HUES64 (cell line): ENCODE results near the gene FLG2.
"Not testable (repeated sequence)": the region's sequence is repeated elsewhere in the genome, so short reads cannot be mapped to it uniquely, and the experiment has no call there.

Source experiments
- H3K27ac ChIP-seq: 2 replicates; pipeline ENCODE4 v1.7.0; 2013; ENCODE audit warnings: low read depth, low read length, inconsistent platforms
- H3K27me3 ChIP-seq: 2 replicates; pipeline ENCODE4 v1.6.1; 2013; ENCODE audit warnings: mild to moderate bottlenecking, low read length; ENCODE audit not compliant: insufficient read depth
- H3K36me3 ChIP-seq: 2 replicates; pipeline ENCODE4 v1.6.1; 2013; ENCODE audit warnings: mild to moderate bottlenecking, low read length; ENCODE audit not compliant: insufficient read depth
- H3K4me1 ChIP-seq: 2 replicates; pipeline ENCODE4 v1.6.1; 2013; ENCODE audit warnings: mild to moderate bottlenecking, low read length, moderate library complexity; ENCODE audit not compliant: insufficient read depth
- H3K4me3 ChIP-seq: 2 replicates; pipeline ENCODE4 v1.5.1; 2013; ENCODE audit warnings: mild to moderate bottlenecking, low read length, moderate library complexity
- H3K9ac ChIP-seq: 2 replicates; pipeline ENCODE4 v1.6.1; 2013; ENCODE audit warnings: mild to moderate bottlenecking, low read depth, low read length
- H3K9me3 ChIP-seq: 2 replicates; pipeline ENCODE4 v1.6.1; 2013; ENCODE audit warnings: low read depth, low read length; ENCODE audit not compliant: insufficient read depth
- WGBS: fragments of 150-250, 120-280 bp; methylation state at CpG from one replicate; pipeline ENCODE4 v1.1.7; 2013; ENCODE audit warnings: missing lambda C conversion rate; 5-methylcytosine and 5-hydroxymethylcytosine counted together

The FLG2 gene

DNA sequence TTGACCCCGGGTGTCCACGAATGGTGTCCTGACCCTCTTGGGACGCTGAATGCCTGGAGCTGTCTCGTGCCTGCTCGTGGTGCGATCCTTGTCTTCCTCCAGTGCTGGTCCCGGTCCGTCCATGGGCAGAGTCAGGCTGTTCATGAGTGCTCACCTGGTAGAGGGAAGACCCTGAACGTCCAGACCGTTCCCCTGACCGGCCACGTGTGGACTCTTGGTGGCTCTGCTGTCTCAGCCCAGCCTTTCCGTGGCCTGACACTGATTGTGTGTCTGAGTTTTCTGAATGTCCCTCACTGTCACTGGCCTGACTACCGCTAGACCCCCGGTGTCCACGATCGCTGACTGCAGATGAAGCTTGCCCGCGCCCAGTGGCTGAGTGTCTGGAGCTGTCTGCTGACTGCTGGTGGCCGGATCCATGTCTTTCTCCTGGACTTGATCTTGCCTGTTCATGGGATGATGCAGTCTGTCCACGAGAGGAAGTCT is 46.4 kb downstream of the FLG2 start:
- Histone ChIP-seq H3K27ac (no peak overlapping the region), H3K9me3 (peaks cover 95% of the 10 kb centered on the region), H3K27me3 (no peaks in the 10 kb centered on the region), H3K36me3 (no peaks in the 10 kb centered on the region), H3K4me1 (no peaks in the 10 kb centered on the region), H3K9ac (no peak overlapping the region), H3K4me3 (no peak overlapping the region)
- 90% methylated on average over 21 of the region's 21 CpGs for WGBS

DNA sequence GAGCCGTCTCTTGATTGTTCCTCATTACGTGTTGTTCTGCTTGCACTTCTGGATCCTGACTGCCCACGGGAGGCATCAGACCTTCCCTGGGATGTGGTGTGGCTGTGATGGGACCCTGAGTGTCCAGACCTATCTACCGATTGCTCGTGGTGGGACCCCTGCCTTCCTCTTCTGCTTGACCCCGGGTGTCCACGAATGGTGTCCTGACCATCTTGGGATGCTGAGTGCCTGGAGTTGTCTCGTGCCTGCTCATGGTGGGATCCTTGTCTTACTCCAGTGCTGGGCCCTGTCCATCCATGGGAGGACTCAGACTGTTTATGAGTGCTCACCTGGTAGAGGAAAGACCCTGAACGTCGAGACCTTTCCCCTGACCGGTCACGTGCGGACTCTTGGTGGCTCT is 47.6 kb downstream of the FLG2 start:
- WGBS: 90% methylated on average over 13 of the region's 13 CpGs
- not testable (repeated sequence) for H3K27me3 ChIP-seq, H3K9ac ChIP-seq, H3K27ac ChIP-seq, H3K4me1 ChIP-seq, H3K4me3 ChIP-seq, H3K36me3 ChIP-seq
- peaks cover 92% of the 10 kb centered on the region for H3K9me3 ChIP-seq

DNA sequence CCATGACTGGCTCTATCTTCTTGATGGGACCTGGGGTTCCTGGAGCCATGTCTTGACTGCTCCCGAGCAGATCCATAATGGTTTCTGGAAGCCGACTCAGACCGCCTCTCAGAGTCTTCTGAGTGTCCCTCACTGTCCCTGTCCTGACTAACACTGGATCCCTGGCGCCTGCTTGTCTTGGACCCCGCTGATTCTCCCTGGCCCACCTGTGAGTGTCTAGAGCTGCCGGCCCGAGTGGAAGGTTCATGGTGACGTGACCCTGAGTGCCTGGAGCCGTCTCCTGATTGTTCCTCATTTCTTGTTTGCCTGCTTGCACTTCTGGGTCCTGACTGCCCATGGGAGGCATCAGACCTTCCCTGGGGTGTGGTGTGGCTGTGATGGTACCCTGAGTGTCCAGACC is 49.9 kb downstream of the FLG2 start:
- no peak overlapping the region for H3K27ac ChIP-seq
- no peaks in the 10 kb centered on the region for H3K27me3 ChIP-seq
- peaks cover 73% of the 10 kb centered on the region for H3K9me3 ChIP-seq
- no peak overlapping the region for H3K4me3 ChIP-seq
- no peaks in the 10 kb centered on the region for H3K36me3 ChIP-seq
- WGBS: 86% methylated on average over 9 of the region's 9 CpGs
- H3K4me1 ChIP-seq: no peaks in the 10 kb centered on the region
- H3K9ac ChIP-seq: no peak overlapping the region

DNA sequence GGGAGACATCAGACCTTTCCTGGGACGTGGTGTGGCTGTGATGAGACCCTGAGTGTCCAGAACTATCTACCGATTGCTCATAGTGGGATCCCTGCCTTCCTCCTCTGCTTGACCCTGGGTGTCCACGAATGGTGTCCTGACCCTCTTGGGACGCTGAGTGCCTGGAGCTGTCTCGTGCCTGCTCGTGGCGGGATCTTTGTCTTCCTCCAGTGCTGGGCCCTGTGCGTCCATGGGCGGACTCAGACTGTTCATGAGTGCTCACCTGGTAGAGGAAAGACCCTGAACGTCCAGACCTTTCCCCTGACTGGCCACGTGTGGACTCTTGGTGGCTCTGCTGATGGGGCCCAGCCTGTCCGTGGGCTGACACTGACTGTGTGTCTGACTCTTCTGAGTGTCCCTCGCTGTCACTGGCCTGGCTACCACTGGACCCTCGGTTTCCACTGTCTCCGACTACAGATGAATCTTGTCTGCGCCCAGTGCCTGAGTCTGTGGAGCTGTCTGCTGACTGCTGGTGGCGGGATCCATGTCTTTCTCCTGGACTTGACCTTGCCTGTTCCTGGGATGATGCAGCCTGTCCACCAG is 50.4 kb downstream of the FLG2 start:
- not testable (repeated sequence) for H3K27ac ChIP-seq, H3K27me3 ChIP-seq, H3K4me3 ChIP-seq, H3K9ac ChIP-seq, H3K36me3 ChIP-seq, H3K4me1 ChIP-seq
- 84% methylated on average over 17 of the region's 17 CpGs for WGBS
- H3K9me3 ChIP-seq: peaks cover 71% of the 10 kb centered on the region

DNA sequence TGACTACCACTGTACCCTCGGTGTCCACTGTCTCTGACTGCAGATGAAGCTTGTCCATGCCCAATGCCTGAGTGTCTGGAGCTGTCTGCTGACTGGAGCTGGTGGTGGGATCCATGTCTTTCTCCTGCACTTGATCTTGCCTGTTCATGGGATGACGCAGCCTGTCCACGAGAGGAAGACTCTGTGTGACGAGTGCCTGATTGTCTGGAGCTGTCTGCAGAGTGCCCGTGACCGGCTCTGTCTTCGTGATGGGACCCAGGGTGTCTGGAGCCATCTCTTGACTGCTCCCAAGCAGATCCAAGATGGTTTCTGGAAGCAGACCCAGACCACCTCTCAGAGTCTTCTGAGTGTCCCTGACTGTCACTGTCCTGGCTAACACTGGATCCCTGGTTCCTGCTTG is 51.0 kb downstream of the FLG2 start:
- not testable (repeated sequence) for H3K36me3 ChIP-seq, H3K27me3 ChIP-seq, H3K27ac ChIP-seq, H3K4me1 ChIP-seq, H3K9ac ChIP-seq, H3K4me3 ChIP-seq
- 78% methylated on average over 7 of the region's 7 CpGs for WGBS
- H3K9me3 ChIP-seq: peaks cover 65% of the 10 kb centered on the region

DNA sequence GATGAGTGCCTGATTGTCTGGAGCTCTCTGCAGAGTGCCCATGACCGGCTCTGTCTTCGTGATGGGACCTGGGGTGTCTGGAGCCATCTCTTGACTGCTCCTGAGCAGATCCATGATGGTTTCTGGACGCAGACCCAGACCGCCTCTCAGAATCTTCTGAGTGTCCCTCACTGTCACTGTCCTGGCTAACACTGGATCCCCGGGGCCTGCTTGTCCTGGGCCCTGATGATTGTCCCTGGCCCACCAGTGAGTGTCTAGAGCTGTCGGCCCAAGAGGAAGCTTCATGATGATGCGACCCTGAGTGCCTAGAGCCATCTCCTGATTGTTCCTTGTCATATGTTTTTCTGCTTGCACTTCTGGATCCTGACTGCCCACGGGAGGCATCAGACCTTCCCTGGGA is 51.8 kb downstream of the FLG2 start:
- peaks cover 61% of the 10 kb centered on the region for H3K9me3 ChIP-seq

DNA sequence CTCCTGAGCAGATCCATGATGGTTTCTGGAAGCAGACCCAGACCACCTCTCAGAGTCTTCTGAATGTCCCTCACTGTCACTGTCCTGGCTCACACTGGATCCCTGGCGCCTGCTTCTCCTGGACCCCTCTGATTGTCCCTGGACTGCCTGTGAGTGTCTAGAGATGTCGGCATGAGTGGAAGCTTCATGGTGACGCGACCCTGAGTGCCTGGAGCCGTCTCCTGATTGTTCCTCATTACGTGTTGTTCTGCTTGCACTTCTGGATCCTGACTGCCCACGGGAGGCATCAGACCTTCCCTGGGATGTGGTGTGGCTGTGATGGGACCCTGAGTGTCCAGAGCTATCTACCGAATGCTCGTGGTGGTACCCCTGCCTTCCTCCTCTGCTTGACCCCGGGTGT is 53.7 kb downstream of the FLG2 start:
- H3K27me3 ChIP-seq, H3K36me3 ChIP-seq, H3K9ac ChIP-seq, H3K27ac ChIP-seq, H3K4me3 ChIP-seq, H3K4me1 ChIP-seq: not testable (repeated sequence)
- H3K9me3 ChIP-seq: peaks cover 62% of the 10 kb centered on the region
- 79% methylated on average over 8 of the region's 10 CpGs for WGBS

More for the DNA sequence above, 51.8 kb downstream of the FLG2 start:
- H3K9ac ChIP-seq, H3K27ac ChIP-seq, H3K27me3 ChIP-seq, H3K4me3 ChIP-seq, H3K36me3 ChIP-seq, H3K4me1 ChIP-seq: not testable (repeated sequence)
- 85% methylated on average over 8 of the region's 8 CpGs for WGBS

DNA sequence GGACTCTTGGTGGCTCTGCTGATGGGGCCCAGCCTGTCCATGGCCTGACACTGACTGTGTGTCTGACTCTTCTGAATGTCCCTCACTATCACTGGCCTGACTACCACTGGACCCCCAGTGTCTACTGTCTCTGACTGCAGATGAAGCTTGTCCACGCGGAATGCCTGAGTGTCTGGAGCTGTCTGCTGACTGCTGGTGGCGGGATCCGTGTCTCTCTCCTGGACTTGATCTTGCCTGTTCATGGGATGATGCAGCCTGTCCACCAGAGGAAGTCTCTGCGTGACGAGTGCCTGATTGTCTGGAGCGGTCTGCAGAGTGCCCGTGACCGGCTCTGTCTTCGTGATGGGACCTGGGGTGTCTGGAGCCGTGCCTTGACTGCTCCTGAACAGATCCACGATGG is 55.0 kb downstream of the FLG2 start:
- not testable (repeated sequence) for H3K9ac ChIP-seq, H3K36me3 ChIP-seq, H3K4me1 ChIP-seq, H3K27ac ChIP-seq, H3K27me3 ChIP-seq, H3K4me3 ChIP-seq
- WGBS: 92% methylated on average over 12 of the region's 12 CpGs
- peaks cover 62% of the 10 kb centered on the region for H3K9me3 ChIP-seq

DNA sequence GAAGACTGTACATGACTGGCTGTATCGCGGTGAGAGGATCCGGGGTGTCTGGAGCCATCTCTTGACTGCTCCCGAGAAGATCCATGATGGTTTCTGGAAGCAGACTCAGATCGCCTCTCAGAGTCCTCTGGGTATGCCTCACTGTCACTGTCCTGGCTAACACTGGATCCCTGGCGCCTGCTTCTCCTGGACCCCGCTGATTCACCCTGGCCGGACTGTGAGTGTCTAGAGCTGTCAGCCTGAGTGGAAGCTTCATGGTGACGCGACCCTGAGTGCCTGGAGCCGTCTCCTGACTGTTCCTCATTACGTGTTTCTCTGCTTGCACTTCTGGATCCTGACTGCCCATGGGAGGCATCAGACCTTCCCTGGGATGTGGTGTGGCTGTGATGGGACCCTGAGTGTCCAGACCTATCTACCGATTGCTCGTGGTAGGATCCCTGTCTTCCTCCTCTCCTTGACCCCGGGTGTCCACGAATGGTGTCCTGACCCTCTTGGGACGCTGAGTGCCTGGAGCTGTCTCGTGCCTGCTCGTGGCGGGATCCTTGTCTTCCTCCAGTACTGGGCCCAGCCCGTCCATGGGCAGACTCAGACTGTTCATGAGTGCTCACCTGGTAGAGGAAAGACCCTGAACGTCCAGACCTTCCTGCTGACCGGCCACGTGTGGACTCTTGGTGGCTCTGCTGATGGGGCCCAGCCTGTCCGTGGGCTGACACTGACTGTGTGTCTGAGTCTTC is 56.5 kb downstream of the FLG2 start:
- not testable (repeated sequence) for H3K9ac ChIP-seq, H3K36me3 ChIP-seq, H3K4me1 ChIP-seq, H3K27ac ChIP-seq, H3K4me3 ChIP-seq, H3K27me3 ChIP-seq
- H3K9me3 ChIP-seq: peaks cover 57% of the 10 kb centered on the region
- 90% methylated on average over 21 of the region's 25 CpGs for WGBS
